ENCODE measurements around the gene MTA2. TPM values are rescaled to one million over a fixed set of nuclear protein-coding genes. Genes with fewer than 3 reads are reported as not detected.
A peak's percentile ranks its signal among the peaks of the same experiment; 100 is the strongest.

Gene MTA2
- polyA plus RNA-seq, 2 donors: 76.2 to 90.4 TPM

GRCh38 chr11:62545437-62546243 is 56.0 kb downstream of the MTA2 start:
- H3K4me3 ChIP-seq (ENCODE audit: low read depth in 1 of 2, low read length in 2 of 2): peak overlapping the region; percentile 82 to 98
- H3K27me3 ChIP-seq (ENCODE audit: control insufficient read depth in 1 of 2, insufficient read depth in 2 of 2, low read length in 2 of 2): no peaks in the 10 kb centered on the region
- peaks cover 8 to 20% of the 10 kb centered on the region in 2 donors for H3K4me1 ChIP-seq (ENCODE audit: control insufficient read depth in 2 of 2, insufficient read depth in 2 of 2, low read length in 1 of 2)
- H3K36me3 ChIP-seq (ENCODE audit: control insufficient read depth in 2 of 2, insufficient read depth in 2 of 2, low read length in 1 of 2): peaks cover 0 to 12% of the 10 kb centered on the region in 2 donors
- peak overlapping the region; percentile 99 to 100 for H3K27ac ChIP-seq (ENCODE audit: low read depth in 2 of 2, low read length in 1 of 2)
- WGBS, 2 donors: 0 to 1% methylated on average over 54 to 59 of the region's 59 CpGs
- no peaks in the 10 kb centered on the region for H3K9me3 ChIP-seq (ENCODE audit: control insufficient read depth in 2 of 2, insufficient read depth in 1 of 2, low read depth in 1 of 2, low read length in 1 of 2)

GRCh38 chr11:62544581-62545436 is 56.9 kb downstream of the MTA2 start:
- Histone ChIP-seq H3K27me3 (ENCODE audit: control insufficient read depth in 1 of 2, insufficient read depth in 2 of 2, low read length in 2 of 2) (no peaks in the 10 kb centered on the region), H3K4me1 (ENCODE audit: control insufficient read depth in 2 of 2, insufficient read depth in 2 of 2, low read length in 1 of 2) (peaks cover 9 to 26% of the 10 kb centered on the region in 2 donors), H3K9me3 (ENCODE audit: control insufficient read depth in 2 of 2, insufficient read depth in 1 of 2, low read depth in 1 of 2, low read length in 1 of 2) (no peaks in the 10 kb centered on the region), H3K36me3 (ENCODE audit: control insufficient read depth in 2 of 2, insufficient read depth in 2 of 2, low read length in 1 of 2) (peaks cover 0 to 12% of the 10 kb centered on the region in 2 donors), H3K27ac (ENCODE audit: low read depth in 2 of 2, low read length in 1 of 2) (peak overlapping the region; percentile 99 to 100), H3K4me3 (ENCODE audit: low read depth in 1 of 2, low read length in 2 of 2) (peak overlapping the region; percentile 82 to 98)
- 1 to 5% methylated on average over 29 to 32 of the region's 32 CpGs for WGBS, 2 donors

GRCh38 chr11:62543680-62544444 is 57.8 kb downstream of the MTA2 start:
- WGBS, 2 donors: 9 to 35% methylated on average over 22 of the region's 22 CpGs
- H3K9me3 ChIP-seq (ENCODE audit: control insufficient read depth in 2 of 2, insufficient read depth in 1 of 2, low read depth in 1 of 2, low read length in 1 of 2): no peaks in the 10 kb centered on the region
- H3K27me3 ChIP-seq (ENCODE audit: control insufficient read depth in 1 of 2, insufficient read depth in 2 of 2, low read length in 2 of 2): no peaks in the 10 kb centered on the region
- H3K27ac ChIP-seq (ENCODE audit: low read depth in 2 of 2, low read length in 1 of 2): peak overlapping the region; percentile 99 to 100
- peak overlapping the region; percentile 82 to 98 for H3K4me3 ChIP-seq (ENCODE audit: low read depth in 1 of 2, low read length in 2 of 2)
- H3K4me1 ChIP-seq (ENCODE audit: control insufficient read depth in 2 of 2, insufficient read depth in 2 of 2, low read length in 1 of 2): peaks cover 15 to 28% of the 10 kb centered on the region in 2 donors
- peaks cover 0 to 12% of the 10 kb centered on the region in 2 donors for H3K36me3 ChIP-seq (ENCODE audit: control insufficient read depth in 2 of 2, insufficient read depth in 2 of 2, low read length in 1 of 2)

Other genes starting within 250 kb of the MTA2 start
- gene SCGB1A1, start 182.8 kb downstream of the MTA2 start, polyA plus RNA-seq: 1 to 10 TPM; 4.8 to 5.5 TPM
- gene AHNAK, start 55.1 kb downstream of the MTA2 start, polyA plus RNA-seq: 100 to 1,000 TPM; 168 to 195 TPM
- gene EEF1G, start 28.0 kb downstream of the MTA2 start, polyA plus RNA-seq: 1,000 to 10,000 TPM in 1 of 2 donors, 100 to 1,000 TPM in 1; 884 to 1,495 TPM
- 10 to 100 TPM in 1 of 2 donors, 1 to 10 TPM in 1; 9.0 to 15.2 TPM for gene TUT1, start 10.3 kb downstream of the MTA2 start, polyA plus RNA-seq
- gene EML3, start 10.9 kb upstream of the MTA2 start, polyA plus RNA-seq: 100 to 1,000 TPM in 1 of 2 donors, 10 to 100 TPM in 1; 79.0 to 107 TPM
- 10 to 100 TPM in 1 of 2 donors, 1 to 10 TPM in 1; 7.4 to 10.5 TPM for gene ROM1, start 11.4 kb upstream of the MTA2 start, polyA plus RNA-seq
- 10 to 100 TPM; 14.9 to 25.4 TPM for gene B3GAT3, start 20.1 kb upstream of the MTA2 start, polyA plus RNA-seq
- 10 to 100 TPM; 59.8 to 71.6 TPM for gene GANAB, start 44.7 kb upstream of the MTA2 start, polyA plus RNA-seq
- gene INTS5, start 51.4 kb upstream of the MTA2 start, polyA plus RNA-seq: 10 to 100 TPM in 1 of 2 donors, 1 to 10 TPM in 1; 4.8 to 10.1 TPM
- gene C11orf98, start 63.3 kb upstream of the MTA2 start, polyA plus RNA-seq: 10 to 100 TPM; 71.9 to 96.9 TPM
- 10 to 100 TPM; 15.4 to 32.2 TPM for gene CSKMT, start 63.4 kb upstream of the MTA2 start, polyA plus RNA-seq
- gene UQCC3, start 69.8 kb upstream of the MTA2 start, polyA plus RNA-seq: 10 to 100 TPM; 16.5 to 23.2 TPM
- 1 to 10 TPM; 2.7 to 5.2 TPM for gene LBHD1, start 70.4 kb upstream of the MTA2 start, polyA plus RNA-seq
- 100 to 1,000 TPM; 109 to 127 TPM for gene UBXN1, start 77.2 kb upstream of the MTA2 start, polyA plus RNA-seq
- gene LRRN4CL, start 87.7 kb upstream of the MTA2 start, polyA plus RNA-seq: 1 to 10 TPM; 1.4 to 2.4 TPM
- 10 to 100 TPM; 33.9 to 58.9 TPM for gene BSCL2, start 105.6 kb upstream of the MTA2 start, polyA plus RNA-seq
- under 1 TPM; 0.04 to 0.24 TPM for gene GNG3, start 105.8 kb upstream of the MTA2 start, polyA plus RNA-seq
- 10 to 100 TPM; 27.5 to 27.9 TPM for gene HNRNPUL2, start 125.6 kb upstream of the MTA2 start, polyA plus RNA-seq
- gene TTC9C, start 126.6 kb upstream of the MTA2 start, polyA plus RNA-seq: 10 to 100 TPM; 13.3 to 31.1 TPM
- gene ZBTB3, start 152.3 kb upstream of the MTA2 start, polyA plus RNA-seq: 1 to 10 TPM; 1.9 to 4.0 TPM
- gene POLR2G, start 159.7 kb upstream of the MTA2 start, polyA plus RNA-seq: 10 to 100 TPM; 43.2 to 94.0 TPM
- gene TAF6L, start 169.5 kb upstream of the MTA2 start, polyA plus RNA-seq: 10 to 100 TPM; 17.0 to 21.6 TPM
- gene TMEM179B, start 185.5 kb upstream of the MTA2 start, polyA plus RNA-seq: 10 to 100 TPM; 30.5 to 41.2 TPM
- 10 to 100 TPM; 13.8 to 19.7 TPM for gene TMEM223, start 190.1 kb upstream of the MTA2 start, polyA plus RNA-seq
- gene NXF1, start 203.6 kb upstream of the MTA2 start, polyA plus RNA-seq: 10 to 100 TPM; 77.9 to 84.7 TPM
- gene STX5, start 230.2 kb upstream of the MTA2 start, polyA plus RNA-seq: 10 to 100 TPM; 14.5 to 25.2 TPM
- not detected for gene TEX54, start 231.0 kb upstream of the MTA2 start, polyA plus RNA-seq
- gene WDR74, start 237.7 kb upstream of the MTA2 start, polyA plus RNA-seq: 10 to 100 TPM; 44.0 to 44.6 TPM

All from esophagus (tissue), 2 donors.